Measurements from ENCODE around the gene SPAG9.
"Not testable (repeated sequence)": the region's sequence is repeated elsewhere in the genome, so short reads cannot be mapped to it uniquely, and the experiment has no call there.

The SPAG9 gene

DNA sequence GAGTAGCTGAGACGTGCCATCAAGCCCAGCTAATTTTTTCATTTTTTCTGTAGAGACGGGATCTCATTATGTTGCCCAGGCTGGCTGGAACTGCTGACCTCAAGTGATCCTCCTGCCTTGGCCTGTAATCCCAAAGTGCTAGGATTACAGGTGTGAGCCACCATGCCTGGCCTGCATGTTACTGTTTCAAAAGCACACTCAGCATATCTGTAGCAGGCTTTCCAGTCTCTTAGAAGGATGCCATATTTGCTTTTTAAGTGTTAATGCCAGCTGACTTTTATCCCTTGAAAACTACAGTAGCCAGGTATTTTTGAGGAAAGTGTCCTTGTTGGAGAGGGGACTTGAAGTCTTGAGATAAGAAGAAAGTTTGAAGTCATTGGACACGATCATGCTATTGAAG, 15.3 kb upstream of the SPAG9 start:
- FAIRE-seq, result no peak

DNA sequence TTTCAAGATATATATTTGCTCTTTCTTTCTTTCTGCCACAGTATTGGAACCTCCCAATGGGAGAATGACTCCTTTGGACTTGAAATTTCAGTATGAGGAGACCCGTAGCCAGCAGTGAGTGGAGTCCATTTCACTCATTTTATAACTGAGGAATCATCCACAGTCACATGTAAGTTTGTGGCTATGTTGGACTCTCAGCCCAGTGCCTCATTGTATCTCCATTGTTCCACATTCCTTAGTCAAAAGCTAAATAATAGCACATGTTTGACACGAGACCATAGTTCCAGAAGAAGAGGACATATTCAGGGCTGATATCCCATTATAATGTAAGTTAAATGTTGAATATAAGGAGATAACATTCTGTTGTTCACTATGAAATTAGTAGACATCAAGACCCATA, 12.7 kb upstream of the SPAG9 start:
- FAIRE-seq, result no peak

DNA sequence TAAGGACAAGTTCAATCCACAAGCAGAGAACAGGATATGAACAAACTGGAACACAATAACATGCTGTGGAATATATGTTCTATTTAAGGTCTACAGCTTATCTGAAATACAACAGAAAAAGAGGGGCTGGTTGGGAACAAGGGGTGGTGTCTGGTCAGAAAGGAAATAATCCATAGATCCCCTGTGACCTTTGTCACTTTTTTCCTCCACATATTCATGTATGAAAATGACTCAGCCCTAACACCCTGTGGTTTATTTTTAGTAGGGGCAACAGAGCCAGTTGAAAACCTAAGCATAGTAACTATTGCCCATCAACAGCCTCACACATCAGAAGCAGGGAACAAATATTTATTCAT, 12.3 kb upstream of the SPAG9 start:
- no peak for FAIRE-seq

DNA sequence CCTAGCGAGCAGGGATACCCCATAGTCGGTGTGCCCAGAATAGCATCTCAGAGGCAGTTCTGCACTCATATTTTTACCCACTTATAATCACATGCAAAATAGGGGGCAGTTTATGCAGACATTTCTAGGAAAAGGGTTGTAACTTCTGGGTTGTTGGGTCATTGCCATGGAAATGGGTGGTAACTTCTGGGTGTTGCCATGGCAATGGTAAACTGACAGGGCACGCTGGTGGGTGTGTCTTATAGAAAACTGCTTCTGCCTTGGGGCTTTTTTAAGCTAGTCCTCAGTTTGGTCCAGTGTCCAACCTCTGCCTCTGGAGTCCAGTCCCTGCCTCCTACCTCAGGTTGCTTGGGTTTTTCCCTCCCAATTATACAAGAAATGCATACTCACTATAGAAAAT, 7.4 kb upstream of the SPAG9 start:
- FAIRE-seq, result no peak

DNA sequence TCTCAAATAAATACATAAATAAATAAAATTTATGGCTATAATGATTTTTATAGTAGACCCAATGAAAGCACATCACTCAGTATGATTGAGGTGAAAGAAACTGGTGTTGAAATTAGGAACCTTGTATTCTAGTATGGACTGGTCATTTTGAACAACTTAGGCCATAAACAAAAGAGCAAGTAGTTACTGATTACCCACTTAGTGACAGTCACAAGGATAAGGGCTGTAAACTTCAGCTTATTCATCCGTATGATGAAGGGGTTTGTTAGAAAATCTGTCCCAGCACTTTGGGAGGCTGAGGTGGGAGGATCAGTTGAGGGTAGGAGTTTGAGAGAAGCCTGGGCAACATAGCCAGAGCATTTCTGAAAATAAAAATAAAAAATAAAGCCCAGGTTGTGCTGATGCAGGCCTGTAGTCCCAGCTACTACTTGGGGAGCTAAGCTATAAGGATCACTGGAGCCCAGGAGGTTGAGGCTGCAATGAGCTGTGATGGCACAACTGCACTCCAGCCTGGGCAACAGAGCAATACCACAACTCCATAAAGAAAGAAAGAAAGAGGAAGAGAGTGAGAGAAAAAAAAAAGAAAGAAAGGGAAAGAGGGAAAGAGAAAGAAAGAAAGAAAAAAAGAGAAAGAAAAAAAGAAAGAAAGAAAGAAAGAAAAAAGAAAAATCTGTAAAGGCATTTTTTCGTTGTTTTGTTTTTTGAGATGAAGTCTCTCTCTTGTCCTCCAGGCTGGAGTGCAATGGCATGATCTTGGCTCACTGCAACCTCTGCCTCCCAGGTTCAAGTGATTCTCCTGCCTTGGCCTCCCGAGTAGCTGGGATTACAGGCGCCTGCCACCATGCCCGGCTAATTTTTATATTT, 4.2 kb upstream of the SPAG9 start:
- FAIRE-seq, result no peak

DNA sequence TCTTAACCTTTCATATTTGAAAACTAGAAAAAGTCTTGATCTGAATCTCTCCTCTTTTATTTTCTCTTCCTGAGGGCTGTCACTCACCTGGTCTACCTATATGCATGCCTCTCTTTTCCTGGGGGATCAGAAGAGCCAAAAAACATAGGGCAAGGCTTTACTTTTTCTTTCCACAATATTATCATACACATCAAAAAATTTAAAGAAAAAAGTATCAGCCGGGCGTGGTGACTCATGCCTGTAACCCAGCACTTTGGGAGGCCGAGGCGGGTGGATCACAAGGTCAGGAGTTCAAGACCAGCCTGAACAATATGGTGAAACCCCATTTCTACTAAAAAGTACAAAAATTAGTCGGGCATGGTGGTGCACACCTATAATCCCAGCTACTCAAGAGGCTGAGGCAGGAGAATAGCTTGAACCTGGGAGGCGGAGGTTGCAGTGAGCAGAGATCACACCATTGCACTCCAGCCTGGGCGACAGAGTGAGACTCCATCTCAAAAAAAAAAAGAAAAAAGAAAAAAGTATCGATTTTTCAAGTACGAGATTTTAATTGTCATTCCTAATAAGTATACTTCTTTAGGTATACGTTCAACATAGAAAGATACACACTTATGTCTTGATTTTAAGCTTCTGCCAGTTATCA, 1.9 kb upstream of the SPAG9 start:
- FAIRE-seq, result not testable (repeated sequence)

DNA sequence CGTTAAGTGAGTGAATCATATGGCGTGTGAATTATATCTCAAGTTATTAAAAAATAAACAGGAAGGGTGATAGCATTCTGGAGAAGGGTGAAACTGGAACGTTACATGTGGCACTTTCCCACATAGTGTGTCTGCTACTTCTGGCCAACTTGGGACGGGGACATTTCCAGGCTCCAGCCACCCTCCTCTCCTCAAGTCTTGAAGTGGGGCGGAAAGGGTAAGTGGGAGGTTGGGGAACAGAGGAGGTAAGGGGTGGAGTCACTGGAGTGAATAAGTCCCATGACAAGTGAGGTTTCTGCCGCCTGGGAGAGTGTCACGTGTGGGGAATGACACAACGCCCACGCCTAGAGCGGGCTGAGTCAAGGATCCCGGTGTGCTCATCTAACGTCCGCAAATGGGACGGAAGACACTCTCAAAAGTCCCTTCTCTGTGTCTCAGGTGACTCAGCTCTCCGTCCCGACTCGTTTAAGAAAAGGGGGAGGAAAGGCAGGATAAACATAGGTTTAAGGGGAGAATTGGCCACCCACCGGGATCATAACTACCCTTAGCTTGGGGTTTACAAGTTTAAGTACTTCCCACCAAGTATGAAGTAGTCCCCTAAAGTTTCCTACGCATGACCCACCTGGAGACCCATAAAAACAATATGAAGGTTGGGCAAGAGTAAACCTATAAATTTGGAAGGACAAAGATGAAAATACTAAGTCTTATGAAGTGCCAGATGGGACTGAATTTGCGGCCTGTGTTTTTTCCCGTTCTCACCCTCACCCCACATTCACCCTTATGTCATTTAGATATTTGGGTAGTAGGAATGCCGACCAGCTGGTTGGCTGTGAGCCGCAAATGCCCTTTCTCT, 1.2 kb upstream of the SPAG9 start:
- FAIRE-seq, result no peak

DNA sequence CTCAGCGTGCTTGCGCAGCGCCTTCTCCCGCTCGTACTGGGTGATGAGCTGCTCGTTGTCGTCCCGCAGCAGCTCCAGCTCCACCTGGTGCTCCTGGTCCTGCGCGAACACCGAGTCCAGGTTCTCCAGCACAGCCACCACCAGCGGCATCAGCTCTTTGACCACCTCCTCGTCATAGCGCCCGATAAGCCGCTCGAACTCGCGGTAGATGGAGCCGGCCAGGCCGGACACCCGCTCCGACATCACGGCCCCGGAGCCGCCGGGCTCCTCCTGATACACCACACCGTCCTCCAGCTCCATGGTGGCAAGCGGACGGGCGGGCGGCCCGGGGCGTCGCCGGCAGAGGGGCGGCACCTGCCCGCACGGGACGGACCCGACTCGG, 320 bp downstream of the SPAG9 start:
- FAIRE-seq, result no peak

DNA sequence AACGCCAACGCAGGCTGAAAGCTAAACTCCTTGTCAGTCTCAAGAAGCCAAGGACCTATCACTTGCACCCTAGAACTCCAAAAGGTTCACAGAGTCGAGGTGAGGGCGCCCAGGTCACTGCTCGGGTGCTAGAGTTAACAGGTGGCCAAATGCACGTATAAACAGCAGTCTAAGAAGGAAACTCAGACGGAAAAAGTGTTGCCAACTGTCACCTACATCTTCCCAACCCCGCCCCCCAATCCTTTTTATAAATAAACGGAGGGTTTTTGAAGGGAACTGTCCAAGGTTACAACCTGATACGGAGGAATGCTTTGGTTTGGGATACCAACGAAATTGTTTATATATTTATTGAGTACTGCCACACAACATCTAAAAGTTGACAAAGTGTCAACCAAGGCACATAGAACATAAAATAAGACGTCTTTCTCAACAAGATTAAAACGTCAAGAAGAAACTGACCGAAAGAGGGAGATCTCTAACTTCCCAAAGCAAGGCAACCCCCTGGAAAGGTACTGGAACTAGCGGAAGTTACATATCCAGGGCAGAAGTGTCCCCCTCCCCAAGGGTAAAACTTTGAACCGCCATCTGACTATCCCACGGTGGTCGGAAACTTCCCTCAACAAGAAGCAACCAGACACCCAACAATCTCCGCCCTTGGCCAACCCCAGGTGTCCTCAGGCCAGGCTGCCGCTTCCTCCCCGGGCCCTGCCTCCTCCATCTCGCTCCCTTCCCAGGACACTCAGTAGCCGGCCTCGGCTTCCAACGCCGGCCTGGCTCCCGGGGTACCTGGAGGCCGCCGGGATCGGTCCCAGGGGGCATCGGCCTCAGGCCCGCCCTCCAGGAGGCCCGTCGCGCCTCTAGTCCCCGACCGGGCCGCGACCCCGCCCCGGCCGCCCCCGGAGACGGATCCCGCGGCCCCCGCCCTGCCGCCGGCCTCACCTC, 982 bp downstream of the SPAG9 start:
- no peak for FAIRE-seq

DNA sequence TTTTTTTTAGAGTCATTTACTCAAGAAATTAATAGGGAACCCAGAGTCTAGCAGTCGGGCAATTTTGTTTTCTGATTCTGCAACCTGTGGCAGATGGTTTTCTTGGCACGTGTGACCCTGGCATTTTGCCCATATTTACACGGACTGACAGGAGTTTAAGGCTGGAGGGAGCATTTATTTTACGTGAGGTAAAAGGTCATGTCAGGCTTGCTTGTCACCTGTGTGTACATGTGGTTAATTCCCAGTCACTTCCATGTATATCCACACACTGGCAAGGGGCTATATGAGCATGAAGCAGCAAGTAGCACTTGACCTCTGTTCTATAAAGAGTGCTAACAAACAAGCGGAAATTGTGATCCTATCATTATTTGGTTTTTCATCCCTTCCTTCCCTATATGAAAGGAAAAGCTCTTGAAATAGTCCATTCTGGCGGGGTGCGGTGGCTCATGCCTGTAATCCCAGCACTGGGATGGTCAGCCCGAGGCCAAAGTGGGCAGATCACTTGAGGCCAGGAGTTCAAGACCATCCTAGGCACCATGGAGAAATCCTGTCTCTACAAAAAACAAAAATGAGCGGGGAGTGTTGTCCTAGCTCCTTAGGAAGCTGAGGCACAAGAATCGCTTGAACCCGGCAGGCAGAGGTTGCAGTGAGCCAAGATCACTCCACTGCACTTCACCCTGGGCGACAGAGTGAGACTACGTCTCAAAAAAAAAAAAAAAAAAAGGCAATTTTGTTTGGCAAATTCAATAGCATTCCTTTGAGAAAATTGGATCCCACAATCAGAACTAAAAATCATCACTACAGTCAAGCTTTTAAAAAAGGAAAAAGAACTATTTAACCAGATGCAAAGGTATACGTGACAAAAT, 2.1 kb downstream of the SPAG9 start:
- FAIRE-seq, result no peak

DNA sequence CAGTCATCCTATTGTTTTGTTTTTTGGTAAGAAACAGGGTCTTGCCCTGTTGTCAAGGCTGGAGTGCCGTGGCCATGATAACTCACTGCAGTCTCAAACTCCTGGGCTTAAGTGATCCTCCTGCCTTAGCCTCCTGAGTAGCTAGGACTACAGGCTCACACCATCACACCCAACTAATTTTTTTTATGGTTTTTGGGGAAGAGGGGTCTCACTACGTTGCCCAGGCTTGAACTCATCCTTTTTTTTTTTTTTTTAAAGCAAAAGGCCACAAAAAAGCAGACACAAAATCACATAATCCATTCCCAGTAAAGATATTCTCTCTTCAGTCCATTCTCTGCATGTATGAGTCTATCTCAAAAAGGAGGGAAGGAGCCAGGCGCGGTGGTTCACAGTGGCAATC, 5.5 kb downstream of the SPAG9 start:
- no peak for FAIRE-seq

DNA sequence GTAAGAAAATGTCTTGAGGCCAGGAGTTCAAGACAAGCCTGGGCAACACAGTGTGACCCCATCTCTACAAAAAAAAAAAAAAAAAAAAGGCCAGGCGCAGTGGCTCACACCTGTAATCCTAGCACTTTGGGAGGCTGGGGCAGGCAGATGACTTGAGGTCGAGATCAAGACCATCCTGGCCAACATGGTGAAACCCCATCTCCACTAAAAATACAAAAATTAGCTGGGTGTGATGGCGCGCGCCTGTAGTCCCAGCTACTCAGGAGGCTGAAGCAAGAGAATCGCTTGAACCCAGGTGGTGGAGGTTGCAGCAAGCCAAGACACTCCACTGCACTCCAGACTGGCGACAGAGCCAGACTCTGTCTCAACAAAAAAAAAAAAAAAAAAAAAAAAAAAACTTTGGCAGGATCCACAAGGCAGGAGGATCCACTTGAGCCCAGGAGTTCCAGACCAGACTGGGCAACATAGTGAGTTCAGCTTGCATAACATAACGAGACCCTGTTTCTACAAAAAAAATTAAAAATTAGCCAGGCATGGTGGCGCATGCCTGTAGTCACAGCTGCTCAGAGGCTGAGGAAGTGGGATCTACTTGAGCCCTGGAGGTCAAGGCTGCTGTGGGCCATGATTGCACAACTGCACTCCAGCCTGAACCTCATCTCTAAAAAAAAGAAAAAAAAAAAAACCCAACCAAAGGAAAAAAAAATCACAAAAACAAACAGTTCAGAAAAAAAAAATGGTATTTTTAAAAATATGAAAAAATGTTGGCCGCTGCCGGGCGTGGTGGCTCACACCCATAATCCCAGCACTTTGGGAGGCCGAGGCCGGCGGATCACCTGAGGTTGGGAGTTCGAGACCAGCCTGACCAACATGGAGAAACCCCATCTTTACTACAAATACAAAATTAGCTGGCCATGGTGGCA, 8.1 kb downstream of the SPAG9 start:
- FAIRE-seq, result not testable (repeated sequence)

DNA sequence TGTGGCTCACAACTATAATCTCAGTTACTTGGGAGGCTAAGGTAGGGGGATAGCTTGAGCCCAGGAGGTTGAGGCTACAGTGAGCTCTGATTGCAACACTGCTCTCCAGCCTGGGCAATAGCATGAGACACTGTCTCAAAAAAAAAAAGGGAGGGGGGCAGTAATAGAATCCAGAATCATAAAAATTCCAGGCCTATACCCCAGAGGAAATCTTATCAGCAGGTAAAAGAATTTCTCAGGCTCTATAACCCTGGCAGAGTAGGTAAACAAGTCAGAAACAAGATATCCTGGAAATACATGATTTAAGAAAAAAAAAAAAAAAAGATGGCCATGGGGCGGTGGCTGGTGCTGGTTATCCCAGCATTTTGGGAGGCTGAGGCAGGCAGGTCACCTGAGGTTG, 12.9 kb downstream of the SPAG9 start:
- FAIRE-seq, result no peak

DNA sequence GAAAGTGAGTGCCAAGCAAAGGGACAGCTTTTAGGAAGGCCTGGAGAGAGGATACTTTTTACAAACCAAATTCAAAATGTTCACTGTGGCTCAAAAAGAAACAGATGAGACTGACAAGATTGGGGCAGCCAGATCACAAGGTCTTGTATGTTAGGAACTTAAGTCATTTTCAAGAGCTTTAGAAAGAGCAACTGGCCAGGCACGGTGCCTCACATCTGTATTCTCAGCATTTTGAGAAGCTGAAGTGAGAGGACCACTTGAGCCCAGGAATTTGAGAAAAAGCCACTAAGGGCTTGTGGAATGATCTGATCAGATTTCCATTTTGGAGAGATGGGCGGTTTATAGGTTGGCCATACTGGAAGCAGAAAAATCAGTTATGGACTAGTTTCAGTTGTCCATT, 17.2 kb downstream of the SPAG9 start:
- FAIRE-seq, result no peak

DNA sequence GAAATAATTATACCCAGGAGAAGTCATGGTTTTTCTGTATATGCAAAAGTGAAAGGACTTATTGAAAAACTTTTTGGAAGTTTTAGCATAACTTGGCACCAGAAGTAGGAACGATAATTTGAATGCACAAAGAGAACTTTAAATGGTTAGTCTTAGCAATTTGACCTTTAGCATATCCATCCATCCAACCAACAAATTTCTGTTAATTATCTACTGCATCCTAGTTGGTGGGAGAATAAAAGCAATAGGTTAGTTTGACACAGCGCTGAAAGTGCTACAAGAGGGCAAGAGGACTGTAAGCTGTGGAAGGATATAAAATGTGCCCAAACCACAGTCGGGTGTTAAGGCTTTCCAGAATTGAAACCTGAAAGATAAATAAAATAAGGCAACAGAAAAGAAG, 17.6 kb downstream of the SPAG9 start:
- FAIRE-seq, result no peak

DNA sequence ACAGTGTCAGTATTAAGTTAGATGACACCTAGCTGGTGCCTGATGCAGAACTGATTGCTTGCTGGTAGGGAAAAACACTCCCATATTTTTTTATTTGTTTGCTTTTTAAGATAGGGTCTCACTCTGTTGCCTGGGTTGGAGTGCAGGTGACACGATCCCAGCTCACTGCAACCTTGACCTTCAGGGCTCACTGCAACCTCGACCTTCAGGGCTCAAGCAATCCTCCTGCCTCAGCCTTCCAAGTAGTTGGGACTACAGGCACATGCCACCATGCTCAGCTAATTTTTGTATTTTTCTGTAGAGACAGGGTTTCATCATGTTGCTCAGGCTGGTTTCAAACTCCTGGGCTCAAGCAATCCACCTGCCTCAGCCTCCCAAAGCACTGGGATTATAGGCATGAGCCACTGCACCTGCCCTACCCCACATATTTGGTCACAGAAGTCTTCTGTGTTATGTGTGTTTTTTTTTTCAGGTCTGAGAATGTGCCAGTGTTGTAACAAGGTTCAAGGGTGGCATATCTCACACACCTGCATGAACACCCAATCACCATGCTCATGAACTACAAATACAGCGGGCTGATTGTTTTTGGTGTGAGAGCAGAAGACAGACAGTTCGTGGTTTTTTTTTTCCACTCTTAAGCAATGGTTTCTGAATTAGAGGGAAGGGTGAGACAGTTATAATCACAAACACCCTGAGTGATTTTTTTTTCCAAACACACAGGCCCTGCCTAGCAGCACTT, 22.8 kb downstream of the SPAG9 start:
- FAIRE-seq, result no peak

DNA sequence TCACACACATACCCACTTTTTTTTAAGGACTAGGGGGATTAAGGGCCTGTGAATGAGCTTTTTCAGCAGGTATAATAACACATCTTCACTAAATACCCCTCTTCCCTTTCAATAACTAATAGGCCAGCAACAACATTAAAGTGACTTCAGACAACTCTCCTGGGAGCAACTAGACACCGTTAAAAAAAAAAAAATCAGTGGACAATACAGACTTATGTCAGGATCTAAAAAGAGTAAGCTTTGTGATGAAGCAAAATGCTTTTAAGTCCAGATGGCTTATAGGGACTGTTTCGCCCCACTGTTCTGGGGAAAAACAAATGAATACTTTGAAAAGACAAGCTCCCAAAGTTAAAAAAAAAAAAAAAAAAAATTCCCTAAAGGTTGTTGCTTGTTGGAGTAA, 29.0 kb downstream of the SPAG9 start:
- FAIRE-seq, result no peak

DNA sequence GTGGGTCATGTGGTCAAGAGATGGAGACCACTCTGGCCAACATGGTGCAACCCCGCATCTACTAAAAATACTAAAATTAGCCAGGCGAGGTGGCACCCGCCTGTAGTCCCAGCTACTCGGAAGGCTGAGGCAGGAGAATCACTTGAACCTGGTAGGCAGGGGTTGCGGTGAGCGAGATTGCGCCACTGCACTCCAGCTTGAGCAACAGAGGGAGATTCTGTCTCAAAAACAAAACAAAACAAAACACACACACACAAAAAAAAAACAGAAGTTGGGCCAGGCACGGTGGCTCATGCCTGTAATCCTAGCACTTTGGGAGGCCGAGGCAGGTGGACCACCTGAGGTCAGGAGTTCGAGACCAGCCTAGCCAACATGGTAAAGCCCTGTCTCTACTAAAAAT, 31.8 kb downstream of the SPAG9 start:
- FAIRE-seq, result not testable (repeated sequence)

DNA sequence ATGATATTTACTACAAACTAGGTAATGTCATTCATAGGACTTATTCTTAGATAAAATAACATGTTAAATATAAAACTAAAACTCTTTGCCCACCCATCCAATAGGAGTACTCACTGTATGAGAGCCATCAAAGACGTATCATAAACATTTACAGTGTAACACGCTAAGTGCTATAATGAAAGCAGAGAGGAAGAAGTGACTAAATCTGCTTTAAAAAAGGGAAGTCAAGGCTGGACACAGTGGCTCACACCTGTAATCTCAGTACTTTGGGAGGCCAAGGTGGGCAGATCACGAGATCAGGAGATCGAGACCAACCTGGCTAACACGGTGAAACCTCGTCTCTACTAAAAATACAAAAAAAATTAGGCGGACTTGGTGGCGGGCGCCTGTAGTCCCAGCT, 32.4 kb downstream of the SPAG9 start:
- no peak for FAIRE-seq
